ENCODE measurements around the gene CYP2U1. TPM values are rescaled to one million over a fixed set of nuclear protein-coding genes. Genes with fewer than 3 reads are reported as not detected.

The CYP2U1 gene
- total RNA-seq, 1 donor, result 27.1 TPM

DNA sequence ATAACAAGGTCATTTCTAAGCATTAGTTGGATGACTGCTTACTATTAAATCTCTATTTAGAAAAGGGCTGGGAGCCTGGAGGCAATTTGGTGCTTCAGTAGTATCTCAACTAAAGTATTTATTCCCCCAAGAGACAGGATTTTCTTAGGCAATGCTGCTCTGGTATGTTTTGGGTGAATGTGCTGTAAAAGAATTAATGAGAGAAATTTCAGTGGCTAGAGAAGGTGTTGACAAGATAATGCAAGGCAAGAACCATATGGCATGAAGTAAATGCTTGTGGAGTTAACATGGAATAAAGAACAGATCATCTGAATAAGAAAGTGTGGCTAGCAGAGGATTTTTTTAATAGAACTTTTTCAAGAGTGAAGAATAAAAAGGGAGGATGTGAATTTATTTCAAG is 3.9 kb downstream of the CYP2U1 start:
- no peak overlapping the region for H3K27ac ChIP-seq (ENCODE audit: low read depth, low read length)
- H3K79me2 ChIP-seq (ENCODE audit: insufficient read depth, low read length), result peaks cover 4% of the 10 kb centered on the region
- no peak overlapping the region for H2AFZ ChIP-seq (ENCODE audit: low read length)
- no peak overlapping the region for H3K4me3 ChIP-seq (ENCODE audit: insufficient read depth, low read length)
- TF ChIP-seq, protein P1, sequence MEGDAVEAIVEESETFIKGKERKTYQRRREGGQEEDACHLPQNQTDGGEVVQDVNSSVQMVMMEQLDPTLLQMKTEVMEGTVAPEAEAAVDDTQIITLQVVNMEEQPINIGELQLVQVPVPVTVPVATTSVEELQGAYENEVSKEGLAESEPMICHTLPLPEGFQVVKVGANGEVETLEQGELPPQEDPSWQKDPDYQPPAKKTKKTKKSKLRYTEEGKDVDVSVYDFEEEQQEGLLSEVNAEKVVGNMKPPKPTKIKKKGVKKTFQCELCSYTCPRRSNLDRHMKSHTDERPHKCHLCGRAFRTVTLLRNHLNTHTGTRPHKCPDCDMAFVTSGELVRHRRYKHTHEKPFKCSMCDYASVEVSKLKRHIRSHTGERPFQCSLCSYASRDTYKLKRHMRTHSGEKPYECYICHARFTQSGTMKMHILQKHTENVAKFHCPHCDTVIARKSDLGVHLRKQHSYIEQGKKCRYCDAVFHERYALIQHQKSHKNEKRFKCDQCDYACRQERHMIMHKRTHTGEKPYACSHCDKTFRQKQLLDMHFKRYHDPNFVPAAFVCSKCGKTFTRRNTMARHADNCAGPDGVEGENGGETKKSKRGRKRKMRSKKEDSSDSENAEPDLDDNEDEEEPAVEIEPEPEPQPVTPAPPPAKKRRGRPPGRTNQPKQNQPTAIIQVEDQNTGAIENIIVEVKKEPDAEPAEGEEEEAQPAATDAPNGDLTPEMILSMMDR (IDR thresholded peaks at IDR 0.05; ENCODE audit: extremely low read depth, low read depth, low read length), result no peak
- no peaks in the 10 kb centered on the region for H4K20me1 ChIP-seq (ENCODE audit: insufficient read depth, low read length)
- no peaks in the 10 kb centered on the region for H3K27me3 ChIP-seq (ENCODE audit: insufficient read depth, low read length)
- no peak for DNase-seq (ENCODE audit: insufficient read length, low spot score, missing footprints)
- H3K4me1 ChIP-seq (ENCODE audit: insufficient read depth, low read length), result peaks cover 11% of the 10 kb centered on the region
- H3K4me2 ChIP-seq (ENCODE audit: insufficient read depth, low read length), result no peak overlapping the region
- H3K36me3 ChIP-seq (ENCODE audit: insufficient read depth, low read length), result no peaks in the 10 kb centered on the region
- no peaks in the 10 kb centered on the region for H3K9me3 ChIP-seq (ENCODE audit: low read depth, low read length)

DNA sequence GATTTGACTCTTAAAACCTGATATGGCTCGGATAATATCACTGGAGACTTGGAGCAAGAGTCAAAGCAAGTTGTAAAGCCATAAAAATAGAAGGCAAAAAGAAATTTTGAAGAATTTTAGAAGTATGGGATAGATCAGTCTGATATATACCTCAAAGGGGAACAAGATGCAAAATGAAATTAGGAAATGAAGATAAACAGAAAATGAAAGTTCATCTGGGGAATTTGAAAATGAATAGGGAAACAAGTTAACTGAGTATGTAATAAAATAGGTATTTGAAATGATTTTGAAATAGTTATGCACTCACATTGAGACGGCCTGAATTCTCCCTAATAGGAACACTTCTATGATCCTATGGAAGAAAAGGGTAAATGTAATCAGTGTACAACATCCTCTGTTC is 5.7 kb downstream of the CYP2U1 start:
- Histone ChIP-seq H3K9me3 (ENCODE audit: low read depth, low read length) (no peaks in the 10 kb centered on the region), H2AFZ (ENCODE audit: low read length) (no peak overlapping the region), H3K4me2 (ENCODE audit: insufficient read depth, low read length) (no peak overlapping the region), H3K27ac (ENCODE audit: low read depth, low read length) (no peak overlapping the region), H3K36me3 (ENCODE audit: insufficient read depth, low read length) (no peaks in the 10 kb centered on the region), H4K20me1 (ENCODE audit: insufficient read depth, low read length) (no peaks in the 10 kb centered on the region), H3K4me3 (ENCODE audit: insufficient read depth, low read length) (no peak overlapping the region), H3K27me3 (ENCODE audit: insufficient read depth, low read length) (no peaks in the 10 kb centered on the region), H3K79me2 (ENCODE audit: insufficient read depth, low read length) (peaks cover 2% of the 10 kb centered on the region), H3K4me1 (ENCODE audit: insufficient read depth, low read length) (peaks cover 2% of the 10 kb centered on the region)
- DNase-seq (ENCODE audit: insufficient read length, low spot score, missing footprints), result no peak
- TF ChIP-seq, protein P1 (IDR thresholded peaks at IDR 0.05; ENCODE audit: extremely low read depth, low read depth, low read length), result no peak

DNA sequence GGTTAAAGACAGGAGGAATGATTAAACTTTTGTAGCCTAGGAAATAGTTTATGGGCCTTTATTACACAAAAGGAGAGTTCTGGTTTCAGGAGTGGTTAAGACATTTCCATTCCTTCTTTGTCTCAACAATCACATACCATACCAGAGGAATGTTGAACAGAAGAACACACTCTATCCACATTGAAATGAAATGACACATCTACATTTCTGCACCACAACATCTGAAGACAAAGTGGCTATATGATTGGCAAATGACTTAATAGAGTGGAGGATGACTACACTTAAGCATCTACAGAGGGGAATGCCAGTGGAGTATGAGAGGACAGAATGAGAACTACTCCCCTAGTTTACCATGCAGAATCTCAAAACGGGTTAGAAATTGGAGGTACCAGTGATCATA is 8.0 kb downstream of the CYP2U1 start:
- TF ChIP-seq, protein P1 (IDR thresholded peaks at IDR 0.05; ENCODE audit: extremely low read depth, low read depth, low read length), result no peak
- Histone ChIP-seq H3K27ac (ENCODE audit: low read depth, low read length) (no peak overlapping the region), H3K36me3 (ENCODE audit: insufficient read depth, low read length) (no peaks in the 10 kb centered on the region), H3K4me3 (ENCODE audit: insufficient read depth, low read length) (no peak overlapping the region), H4K20me1 (ENCODE audit: insufficient read depth, low read length) (no peaks in the 10 kb centered on the region), H3K27me3 (ENCODE audit: insufficient read depth, low read length) (no peaks in the 10 kb centered on the region), H3K9me3 (ENCODE audit: low read depth, low read length) (no peaks in the 10 kb centered on the region), H2AFZ (ENCODE audit: low read length) (no peak overlapping the region), H3K79me2 (ENCODE audit: insufficient read depth, low read length) (no peaks in the 10 kb centered on the region), H3K4me2 (ENCODE audit: insufficient read depth, low read length) (no peak overlapping the region), H3K4me1 (ENCODE audit: insufficient read depth, low read length) (no peaks in the 10 kb centered on the region)
- peak; percentile 60 for DNase-seq (ENCODE audit: insufficient read length, low spot score, missing footprints)

DNA sequence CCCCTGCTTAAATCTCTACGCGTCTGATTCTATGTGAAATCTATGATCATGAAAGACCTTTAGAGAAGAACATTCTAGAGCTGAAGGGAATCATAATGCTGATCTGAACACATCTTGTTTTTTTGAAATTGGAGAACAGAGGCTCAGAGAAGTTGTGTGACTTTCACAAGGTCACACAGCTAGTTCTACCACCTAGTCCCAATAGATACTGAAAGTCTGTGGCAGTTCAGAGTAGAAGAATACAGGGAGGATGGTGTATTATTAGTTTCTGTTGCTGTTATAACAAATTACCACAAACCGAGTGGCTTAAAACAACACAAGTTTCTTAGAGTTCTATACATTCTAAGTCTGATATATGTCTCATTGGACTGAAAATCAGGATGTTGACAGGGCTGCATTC is 14.5 kb downstream of the CYP2U1 start:
- Histone ChIP-seq H2AFZ (ENCODE audit: low read length) (no peak overlapping the region), H3K27me3 (ENCODE audit: insufficient read depth, low read length) (no peaks in the 10 kb centered on the region), H3K4me1 (ENCODE audit: insufficient read depth, low read length) (peaks cover 4% of the 10 kb centered on the region), H3K4me2 (ENCODE audit: insufficient read depth, low read length) (no peak overlapping the region), H3K9me3 (ENCODE audit: low read depth, low read length) (no peaks in the 10 kb centered on the region), H3K27ac (ENCODE audit: low read depth, low read length) (no peak overlapping the region), H3K4me3 (ENCODE audit: insufficient read depth, low read length) (no peak overlapping the region), H4K20me1 (ENCODE audit: insufficient read depth, low read length) (no peaks in the 10 kb centered on the region), H3K36me3 (ENCODE audit: insufficient read depth, low read length) (no peaks in the 10 kb centered on the region), H3K79me2 (ENCODE audit: insufficient read depth, low read length) (no peaks in the 10 kb centered on the region)
- TF ChIP-seq, protein P1 (IDR thresholded peaks at IDR 0.05; ENCODE audit: extremely low read depth, low read depth, low read length), result no peak
- DNase-seq (ENCODE audit: insufficient read length, low spot score, missing footprints), result no peak

All from osteoblast (primary cell).